Panc1 (cell line): ENCODE results near the gene SLC39A7. TPM values are rescaled to one million over a fixed set of nuclear protein-coding genes. Genes with fewer than 3 reads are reported as not detected.

Source experiments
- ATAC-seq: fragments of 200-7000 bp; cut with Tn5 transposase; 2 replicates; pipeline ENCODE4 v1.9.1; 2020; ENCODE audit warnings: mild to moderate bottlenecking, moderate library complexity
- BruUV-seq: library from RNA; stranded (reverse); fragments of 400-500 nt; replicated peaks from 2 replicates; lab custom pipeline; 2021; lab: Mats Ljungman, UMichigan
- CTCF ChIA-PET: fragments of 300-600 bp; sonication (Branson Sonifier 250); formaldehyde crosslinking; loops from one replicate; lab custom pipeline; 2022; ENCODE audit warnings: antibody characterized with exemption; lab: Charles Lee
- POLR2A ChIA-PET: fragments of 300-600 bp; sonication (Branson Sonifier 250); formaldehyde crosslinking; loops from one replicate; lab custom pipeline; 2022; ENCODE audit warnings: antibody characterized with exemption; lab: Charles Lee
- DNase-seq: peaks from one replicate; pipeline ENCODE4 v3.0.0-alpha.2; 2010; ENCODE audit warnings: low read depth, low spot score
- H3K27ac ChIP-seq: 2 replicates; pipeline ENCODE4 v1.5.1; 2011; ENCODE audit warnings: mild to moderate bottlenecking, low read length, inconsistent platforms
- H3K27me3 ChIP-seq: fragments of 200-500 bp; sonication (Bioruptor generic); 2 replicates; pipeline ENCODE4 v1.6.0; 2014; ENCODE audit warnings: low read length, inconsistent platforms; ENCODE audit not compliant: control insufficient read depth, insufficient read depth
- H3K36me3 ChIP-seq: fragments of 200-500 bp; sonication (Bioruptor generic); 2 replicates; pipeline ENCODE4 v1.5.1; 2014; ENCODE audit warnings: inconsistent platforms, mild to moderate bottlenecking, low read length, moderate library complexity; ENCODE audit not compliant: control insufficient read depth, insufficient read depth
- H3K4me1 ChIP-seq: 2 replicates; pipeline ENCODE4 v1.5.1; 2011; ENCODE audit warnings: inconsistent platforms, mild to moderate bottlenecking, low read length, moderate library complexity; ENCODE audit not compliant: control insufficient read depth, insufficient read depth
- H3K4me3 ChIP-seq, 2 experiments: 2 replicates each; pipeline ENCODE4 v1.5.1; 2011 to 2012; ENCODE audit warnings: low read depth in 2 of 2, low read length in 2 of 2, mild to moderate bottlenecking in 2 of 2, inconsistent platforms in 1 of 2, moderate library complexity in 1 of 2
- H3K9me3 ChIP-seq: fragments of 200-500 bp; sonication (Bioruptor generic); 2 replicates; pipeline ENCODE4 v1.5.1; 2014; ENCODE audit warnings: low read depth, mild to moderate bottlenecking, inconsistent platforms, low read length, moderate library complexity; ENCODE audit not compliant: control insufficient read depth, insufficient read depth
- CTCF ChIP-seq: fragments of 450-650 bp; IDR thresholded peaks from 2 replicates; pipeline ENCODE4 v1.5.1; 2017; ENCODE audit warnings: mild to moderate bottlenecking
- POLR2AphosphoS5 ChIP-seq: IDR thresholded peaks from 2 replicates; pipeline ENCODE4 v1.6.1; 2012; ENCODE audit warnings: mild to moderate bottlenecking, low read depth, low read length, moderate library complexity
- SIN3A ChIP-seq: IDR thresholded peaks from 2 replicates; pipeline ENCODE4 v1.6.1; 2012; ENCODE audit warnings: low read depth, mild to moderate bottlenecking, low read length, moderate library complexity, borderline replicate concordance; ENCODE audit not compliant: insufficient read depth
- TCF7L2 ChIP-seq: IDR thresholded peaks from 2 replicates; pipeline ENCODE4 v1.6.1; 2011; ENCODE audit warnings: mild to moderate bottlenecking, low read depth, low read length, inconsistent platforms
- in situ Hi-C: cut with HindIII; loops from 2 replicates; pipeline ENCODE4 v1.10.0; 2016; ENCODE audit warnings: low sequenced_read_pairs, low pct_unique_long_range_greater_than_20kb
- intact Hi-C: fragments of 100-400 bp; cut with micrococcal nuclease; formaldehyde crosslinking; loops from one replicate; pipeline ENCODE4 v1.10.0; 2022; ENCODE audit not compliant: unreplicated experiment
- total RNA-seq: library from RNA; stranded (reverse); gene quantifications from one replicate; pipeline ENCODE4 v1.2.1, GENCODE V29; 2021; ENCODE audit not compliant: unreplicated experiment
- TF ChIP-seq, protein P1 (sequence below), 2 experiments: IDR thresholded peaks; 2 replicates each; pipeline ENCODE4 v1.6.1; 2011 to 2012; ENCODE audit warnings: low read depth in 2 of 2, control low read depth in 1 of 2, low read length in 1 of 2, mild to moderate bottlenecking in 1 of 2, moderate library complexity in 1 of 2; ENCODE audit not compliant: insufficient read depth in 1 of 2

The SLC39A7 gene
- total RNA-seq, 1 experiment from 2014 or later: 135 TPM

DNA sequence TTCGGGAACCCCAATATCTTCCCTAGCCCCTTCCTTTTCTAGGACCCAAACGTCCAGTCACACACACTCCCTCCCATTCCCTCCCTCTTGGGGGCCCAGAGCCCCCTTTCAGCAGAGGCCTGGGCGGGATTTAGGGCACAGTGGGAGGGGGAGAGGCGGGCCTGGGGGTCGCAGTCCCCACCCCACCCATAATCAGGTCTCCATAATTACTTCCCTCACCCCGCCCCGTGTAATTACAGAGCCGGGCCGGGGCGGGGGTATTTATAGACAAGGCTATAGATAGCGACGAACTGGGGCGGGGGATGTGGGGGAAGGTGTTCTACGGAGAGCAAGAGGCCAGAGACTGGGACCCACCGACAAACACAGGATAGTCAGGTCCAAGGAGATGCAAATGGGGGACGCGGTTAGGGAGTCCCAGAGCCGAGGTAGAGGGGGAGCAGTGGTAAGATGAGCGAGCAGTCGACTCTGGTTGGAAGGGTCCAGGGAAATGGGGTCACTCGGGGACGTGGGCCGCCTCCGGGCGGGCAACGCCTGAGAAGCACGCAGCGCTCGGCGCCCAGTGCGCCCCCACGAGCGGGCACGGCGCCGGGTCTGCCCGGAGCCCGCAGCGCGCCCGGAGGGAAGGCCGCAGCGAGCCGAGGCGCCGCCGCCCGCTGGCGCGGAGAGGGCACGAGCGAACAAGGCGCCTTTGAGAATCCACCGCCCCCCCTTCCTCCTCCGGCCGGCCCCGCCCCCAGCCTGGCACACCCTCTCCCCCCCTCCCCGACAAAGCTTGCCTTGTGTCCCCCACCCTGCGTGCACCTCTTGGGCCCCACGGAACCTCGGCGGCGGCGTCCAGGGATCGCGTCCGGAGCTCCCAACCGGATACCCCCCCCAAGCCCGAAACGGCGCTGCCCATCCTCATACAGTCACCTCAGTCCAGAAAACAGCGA is 7.7 kb upstream of the SLC39A7 start:
- no peaks in the 10 kb centered on the region for H3K27me3 ChIP-seq
- ATAC-seq: peak; percentile 51
- H3K27ac ChIP-seq: peak overlapping the region; percentile 39; the same call in 1 of the 2 replicates
- peaks cover 8% of the 10 kb centered on the region; the same call in 1 of the 2 replicates for H3K36me3 ChIP-seq
- intact Hi-C loops: no loop called here
- H3K9me3 ChIP-seq: no peaks in the 10 kb centered on the region
- H3K4me3 ChIP-seq: peak overlapping the region; percentile 32 to 53
- in situ Hi-C loops: no loop called here
- BruUV-seq: no TSS peak
- peaks cover 5% of the 10 kb centered on the region for H3K4me1 ChIP-seq
- no peak for DNase-seq
- POLR2A ChIA-PET: no interaction called here
- TF ChIP-seq POLR2AphosphoS5: no peak
- TF ChIP-seq, protein P1, sequence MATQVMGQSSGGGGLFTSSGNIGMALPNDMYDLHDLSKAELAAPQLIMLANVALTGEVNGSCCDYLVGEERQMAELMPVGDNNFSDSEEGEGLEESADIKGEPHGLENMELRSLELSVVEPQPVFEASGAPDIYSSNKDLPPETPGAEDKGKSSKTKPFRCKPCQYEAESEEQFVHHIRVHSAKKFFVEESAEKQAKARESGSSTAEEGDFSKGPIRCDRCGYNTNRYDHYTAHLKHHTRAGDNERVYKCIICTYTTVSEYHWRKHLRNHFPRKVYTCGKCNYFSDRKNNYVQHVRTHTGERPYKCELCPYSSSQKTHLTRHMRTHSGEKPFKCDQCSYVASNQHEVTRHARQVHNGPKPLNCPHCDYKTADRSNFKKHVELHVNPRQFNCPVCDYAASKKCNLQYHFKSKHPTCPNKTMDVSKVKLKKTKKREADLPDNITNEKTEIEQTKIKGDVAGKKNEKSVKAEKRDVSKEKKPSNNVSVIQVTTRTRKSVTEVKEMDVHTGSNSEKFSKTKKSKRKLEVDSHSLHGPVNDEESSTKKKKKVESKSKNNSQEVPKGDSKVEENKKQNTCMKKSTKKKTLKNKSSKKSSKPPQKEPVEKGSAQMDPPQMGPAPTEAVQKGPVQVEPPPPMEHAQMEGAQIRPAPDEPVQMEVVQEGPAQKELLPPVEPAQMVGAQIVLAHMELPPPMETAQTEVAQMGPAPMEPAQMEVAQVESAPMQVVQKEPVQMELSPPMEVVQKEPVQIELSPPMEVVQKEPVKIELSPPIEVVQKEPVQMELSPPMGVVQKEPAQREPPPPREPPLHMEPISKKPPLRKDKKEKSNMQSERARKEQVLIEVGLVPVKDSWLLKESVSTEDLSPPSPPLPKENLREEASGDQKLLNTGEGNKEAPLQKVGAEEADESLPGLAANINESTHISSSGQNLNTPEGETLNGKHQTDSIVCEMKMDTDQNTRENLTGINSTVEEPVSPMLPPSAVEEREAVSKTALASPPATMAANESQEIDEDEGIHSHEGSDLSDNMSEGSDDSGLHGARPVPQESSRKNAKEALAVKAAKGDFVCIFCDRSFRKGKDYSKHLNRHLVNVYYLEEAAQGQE (IDR thresholded peaks at IDR 0.05; ENCODE audit: insufficient read depth in 1 of 2, low read depth in 2 of 2, low read length in 1 of 2): no peak
- no peak for TF ChIP-seq CTCF
- CTCF ChIA-PET: no interaction called here

GRCh38 chr6:33193619-33194018 is 7.0 kb upstream of the SLC39A7 start:
- CTCF ChIA-PET: no interaction called here
- TF ChIP-seq SIN3A (no peak), CTCF (no peak), POLR2AphosphoS5 (no peak), TCF7L2 (no peak)
- TF ChIP-seq, protein P1 (IDR thresholded peaks at IDR 0.05; ENCODE audit: insufficient read depth in 1 of 2, low read depth in 2 of 2, low read length in 1 of 2): no peak
- BruUV-seq: no TSS peak
- ATAC-seq (peak; percentile 14; the same call in 1 of the 2 replicates), DNase-seq (no peak)
- Histone ChIP-seq H3K27me3 (no peaks in the 10 kb centered on the region), H3K36me3 (peaks cover 8% of the 10 kb centered on the region; the same call in 1 of the 2 replicates), H3K4me1 (peaks cover 7% of the 10 kb centered on the region), H3K27ac (no peak overlapping the region), H3K9me3 (no peaks in the 10 kb centered on the region), H3K4me3 (no peak overlapping the region)
- intact Hi-C loops (no loop called here), in situ Hi-C loops (no loop called here)
- POLR2A ChIA-PET: no interaction called here
